Midbrain (tissue), 1 donor: ENCODE measurements around the gene SLC25A25.

Experiments
- DNase-seq: peaks from one replicate; lab custom pipeline; 2025; lab: John Stamatoyannopoulos, UW

The SLC25A25 gene

DNA sequence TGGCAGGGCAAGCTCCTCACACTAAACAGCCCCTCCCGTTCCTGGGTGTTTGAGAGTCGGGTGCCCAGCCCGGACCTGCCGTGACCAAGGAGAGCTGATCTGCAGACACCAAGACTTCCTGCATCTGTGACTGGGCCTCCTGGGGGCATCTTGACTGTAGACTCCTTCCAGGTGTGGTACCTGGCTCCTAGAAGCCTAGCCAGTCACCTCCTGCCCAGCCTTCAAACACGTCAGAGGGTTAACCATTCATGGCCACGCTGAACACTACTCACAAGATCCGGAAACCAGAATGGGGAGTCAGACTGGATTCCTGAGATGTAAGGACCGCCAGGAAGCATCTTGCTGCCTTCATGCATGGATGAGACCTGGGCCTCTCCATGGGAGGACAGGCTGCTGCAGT is 77.5 kb downstream of the SLC25A25 start:
- DNase-seq = no peak

DNA sequence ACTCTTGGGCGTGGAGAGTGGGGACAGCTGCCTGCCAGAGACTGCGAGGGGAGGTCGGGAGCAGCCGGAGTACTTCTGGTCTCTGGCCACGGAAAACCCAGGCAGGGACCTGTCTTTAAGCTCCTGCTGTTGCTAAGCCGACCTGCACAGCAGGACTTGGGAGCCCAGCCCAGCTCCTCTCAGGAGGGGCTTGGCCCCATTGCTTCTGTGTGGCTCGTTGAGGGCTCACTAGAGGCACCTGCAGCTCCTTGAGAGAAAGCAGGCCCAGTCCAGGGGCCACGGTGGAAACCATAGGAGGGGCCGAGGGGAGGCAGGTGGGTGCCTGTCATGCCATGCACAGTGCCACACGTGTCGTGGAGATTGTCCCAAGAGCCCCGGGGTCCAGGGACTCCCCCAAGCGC is 77.9 kb downstream of the SLC25A25 start:
- DNase-seq = no peak

DNA sequence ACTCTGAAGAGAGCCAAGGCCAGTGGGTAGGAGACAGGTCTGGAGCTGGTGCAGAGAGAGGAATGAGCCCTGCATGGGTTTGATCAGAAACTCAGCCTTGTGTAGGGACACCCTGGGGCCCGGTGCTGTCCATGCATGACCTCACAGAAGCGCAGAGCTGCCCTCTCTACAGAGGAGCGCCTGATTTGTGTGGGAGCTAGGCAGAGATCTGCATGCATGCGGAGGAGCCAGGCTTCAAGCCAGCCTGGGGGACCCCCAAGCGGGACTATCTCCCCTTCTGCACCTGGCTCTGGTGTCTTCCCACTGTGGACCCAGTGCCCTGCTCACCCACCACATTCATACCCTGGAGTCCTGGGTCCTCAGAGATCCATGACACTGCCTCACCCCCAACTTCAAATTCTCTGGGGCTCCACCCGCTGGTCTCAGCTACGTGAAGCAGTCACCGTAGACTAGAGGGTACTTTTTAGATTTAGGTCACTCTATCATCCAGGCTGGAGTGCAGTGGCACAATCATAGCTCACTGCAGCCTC is 78.6 kb downstream of the SLC25A25 start:
- no peak for DNase-seq

DNA sequence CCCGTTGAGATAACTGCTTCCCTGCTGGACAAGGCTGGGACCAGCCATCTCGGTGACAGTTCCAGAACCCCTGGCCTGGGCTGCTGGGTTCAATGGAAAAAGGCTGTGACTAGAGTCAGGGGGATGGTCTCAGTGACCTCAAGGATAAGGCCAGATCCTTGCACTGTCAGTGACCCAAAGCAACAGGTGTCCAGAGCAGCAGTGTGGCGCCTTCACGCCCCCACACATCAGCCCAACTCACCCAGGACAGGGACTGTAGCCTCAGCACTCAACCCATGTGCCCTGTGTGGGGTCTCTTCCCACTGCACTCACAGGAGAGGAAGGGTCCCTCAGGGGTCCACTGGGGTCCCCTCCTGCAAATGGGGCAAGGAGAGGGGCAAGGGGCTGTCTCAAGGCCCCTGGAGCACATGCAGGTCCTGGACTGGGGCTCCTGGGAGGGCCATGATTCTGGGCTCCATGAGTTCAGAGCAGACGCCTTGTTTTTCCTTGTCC is 80.5 kb downstream of the SLC25A25 start:
- DNase-seq = no peak

DNA sequence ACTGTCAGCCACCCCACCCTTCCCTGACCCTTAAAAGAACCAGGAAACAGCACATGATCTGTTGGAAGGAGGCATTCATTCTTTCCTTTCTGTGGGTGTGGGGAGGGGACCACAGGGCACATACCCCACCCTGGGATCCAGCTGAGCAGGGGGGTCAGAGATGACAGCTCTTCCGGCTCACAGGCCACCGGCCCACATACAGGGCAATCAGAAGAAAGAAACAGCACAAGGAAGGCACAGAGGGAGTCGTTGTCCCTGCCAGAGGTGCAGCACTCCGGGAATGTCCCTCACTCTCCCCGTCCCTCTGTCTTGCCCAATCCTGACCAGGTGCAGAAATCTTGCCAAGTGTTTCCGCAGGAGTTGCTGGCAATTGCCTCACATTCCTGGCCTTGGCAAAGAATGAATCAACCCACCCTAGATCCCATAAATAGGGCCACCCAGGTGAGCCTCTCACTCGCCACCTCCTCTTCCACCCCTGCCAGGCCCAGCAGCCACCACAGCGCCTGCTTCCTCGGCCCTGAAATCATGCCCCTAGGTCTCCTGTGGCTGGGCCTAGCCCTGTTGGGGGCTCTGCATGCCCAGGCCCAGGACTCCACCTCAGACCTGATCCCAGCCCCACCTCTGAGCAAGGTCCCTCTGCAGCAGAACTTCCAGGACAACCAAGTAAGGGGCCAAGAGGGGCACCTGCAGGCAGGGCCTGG is 81.1 kb downstream of the SLC25A25 start, which contains the start of gene LCN2:
Gene LCN2 (plus strand): TSS at position 453 of the 701 bp plus-strand sequence. CDS start 73 bp downstream, at position 526.
- no peak for DNase-seq

DNA sequence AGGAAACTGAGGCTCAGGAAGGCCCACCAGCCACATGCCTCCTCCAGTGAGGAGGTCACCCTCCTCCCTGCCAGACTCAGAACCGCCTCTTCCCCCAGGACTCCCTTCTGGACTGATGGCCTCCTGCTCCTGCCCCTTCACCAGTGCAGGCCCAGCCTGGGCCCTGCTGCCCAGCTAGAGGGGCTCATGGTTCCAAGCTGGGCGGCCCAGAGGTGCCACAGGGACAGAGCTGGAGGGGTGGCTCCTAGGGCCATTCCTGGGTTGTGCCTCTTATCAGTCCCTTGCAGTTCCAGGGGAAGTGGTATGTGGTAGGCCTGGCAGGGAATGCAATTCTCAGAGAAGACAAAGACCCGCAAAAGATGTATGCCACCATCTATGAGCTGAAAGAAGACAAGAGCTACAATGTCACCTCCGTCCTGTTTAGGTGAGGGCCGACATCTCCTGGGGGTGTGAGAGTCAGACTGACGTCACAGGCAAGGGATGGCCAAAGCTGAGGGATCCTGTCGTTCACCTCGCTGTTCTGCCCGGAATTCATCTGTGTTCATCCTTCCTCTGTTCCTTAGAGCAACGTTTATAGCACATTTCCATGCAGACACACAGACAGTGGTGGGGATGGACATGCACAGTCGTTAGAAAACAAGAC is 82.0 kb downstream of the SLC25A25 start:
- DNase-seq = no peak

DNA sequence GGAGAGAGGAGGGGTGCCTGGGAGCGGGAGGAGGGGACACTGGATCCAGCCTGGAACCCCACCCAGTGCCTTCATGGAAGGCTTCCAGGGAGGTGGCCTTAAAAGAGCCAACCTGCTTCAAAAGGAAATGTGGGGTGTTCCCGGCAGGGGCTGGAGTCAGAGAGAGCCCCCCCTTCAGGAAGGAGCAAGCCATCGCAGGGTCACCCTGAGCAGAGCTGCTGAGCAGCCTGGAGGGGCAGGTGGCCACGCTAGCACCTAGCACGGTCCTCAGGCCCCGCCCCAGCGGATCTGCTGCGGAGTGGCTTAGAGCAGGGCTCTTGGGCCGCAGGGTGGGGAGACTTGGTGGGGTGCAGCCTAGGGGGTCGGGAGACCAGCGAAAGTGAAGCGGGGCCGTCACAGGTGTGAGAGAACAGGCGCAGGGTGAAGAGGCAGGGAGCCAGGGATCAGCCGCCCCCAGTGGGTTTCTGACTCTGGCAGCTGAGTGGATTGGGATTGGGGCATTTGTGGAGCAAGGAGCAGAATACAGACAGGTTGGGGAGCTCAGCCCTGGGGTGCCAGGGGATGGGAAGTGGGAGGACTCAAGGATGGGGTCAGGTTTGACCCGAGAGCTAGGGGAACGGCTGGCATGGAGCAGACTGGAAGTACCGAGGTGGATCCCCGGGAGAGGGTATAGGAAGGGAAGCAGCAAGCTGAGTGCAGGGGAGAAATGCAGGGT is 82.7 kb downstream of the SLC25A25 start:
- DNase-seq = no peak

DNA sequence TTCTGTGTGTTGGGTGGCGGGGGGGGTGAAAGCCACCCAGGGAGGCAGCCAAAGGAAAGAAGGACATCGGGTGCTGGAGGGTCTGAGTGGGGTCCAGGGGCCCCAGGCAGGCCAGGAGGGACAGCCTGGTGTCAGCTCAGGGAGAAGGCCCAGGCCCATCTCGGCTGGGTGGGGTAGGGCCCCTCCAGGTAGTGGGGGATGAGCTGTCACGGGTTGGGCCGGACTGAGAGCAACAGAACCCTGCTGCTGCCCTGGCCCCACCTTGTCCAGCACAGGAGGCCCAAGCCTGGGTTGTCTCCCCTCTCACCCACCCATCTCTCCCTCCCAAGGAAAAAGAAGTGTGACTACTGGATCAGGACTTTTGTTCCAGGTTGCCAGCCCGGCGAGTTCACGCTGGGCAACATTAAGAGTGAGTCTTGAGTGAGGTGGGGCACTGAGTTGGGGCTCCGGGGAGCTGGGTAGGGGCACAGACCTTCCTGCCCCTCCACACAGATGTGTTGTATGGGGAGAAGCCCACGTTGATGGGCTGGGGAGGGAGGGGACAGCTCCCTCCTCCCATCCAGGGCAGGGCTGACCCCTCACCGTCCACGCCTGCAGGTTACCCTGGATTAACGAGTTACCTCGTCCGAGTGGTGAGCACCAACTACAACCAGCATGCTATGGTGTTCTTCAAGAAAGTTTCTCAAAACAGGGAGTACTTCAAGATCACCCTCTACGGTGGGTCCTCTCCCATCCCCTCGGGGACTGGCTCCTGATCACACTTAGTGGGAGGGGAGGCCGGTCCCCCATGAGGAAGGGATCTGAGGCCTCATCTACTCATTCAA is 83.5 kb downstream of the SLC25A25 start:
- DNase-seq = no peak

DNA sequence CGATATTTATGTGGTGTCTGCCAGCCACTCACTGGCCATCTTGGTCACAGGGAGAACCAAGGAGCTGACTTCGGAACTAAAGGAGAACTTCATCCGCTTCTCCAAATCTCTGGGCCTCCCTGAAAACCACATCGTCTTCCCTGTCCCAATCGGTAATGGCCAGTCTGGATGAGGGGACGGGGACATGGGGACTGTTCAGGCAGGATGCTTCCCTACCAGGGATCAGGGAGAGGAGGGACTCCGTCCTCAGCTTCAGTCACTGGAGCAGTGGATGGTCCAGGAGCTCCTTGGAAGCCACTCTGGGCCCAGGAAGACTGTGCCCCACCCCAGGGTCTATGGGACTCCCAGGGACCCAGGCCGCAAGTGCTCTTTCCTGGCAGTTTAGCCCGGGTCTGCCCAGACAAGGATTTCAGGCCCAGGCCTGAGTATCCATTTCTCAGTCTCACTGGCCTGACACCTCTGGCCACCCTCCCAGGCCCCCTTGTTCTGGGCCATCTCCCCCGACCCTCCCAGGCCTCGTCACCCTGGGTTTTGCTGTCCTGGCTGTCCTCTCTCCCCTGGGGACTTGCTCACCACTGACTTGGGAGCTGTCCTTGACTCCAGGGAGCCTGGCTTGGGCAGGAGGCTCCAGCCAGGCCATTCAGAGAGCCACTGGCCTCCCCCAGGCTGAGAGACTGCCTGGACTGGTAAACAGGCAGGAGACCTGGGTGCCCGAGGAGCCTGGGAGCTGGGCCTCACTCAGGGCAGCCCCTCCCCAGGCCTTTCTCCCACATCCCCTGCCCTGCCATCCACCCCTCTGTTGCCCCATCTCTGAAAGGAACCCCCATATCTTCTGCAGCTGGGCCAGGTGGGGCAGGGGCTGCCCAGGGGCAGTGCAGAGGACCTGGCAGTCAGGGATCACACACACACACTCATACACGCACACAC is 84.4 kb downstream of the SLC25A25 start:
- DNase-seq = no peak

DNA sequence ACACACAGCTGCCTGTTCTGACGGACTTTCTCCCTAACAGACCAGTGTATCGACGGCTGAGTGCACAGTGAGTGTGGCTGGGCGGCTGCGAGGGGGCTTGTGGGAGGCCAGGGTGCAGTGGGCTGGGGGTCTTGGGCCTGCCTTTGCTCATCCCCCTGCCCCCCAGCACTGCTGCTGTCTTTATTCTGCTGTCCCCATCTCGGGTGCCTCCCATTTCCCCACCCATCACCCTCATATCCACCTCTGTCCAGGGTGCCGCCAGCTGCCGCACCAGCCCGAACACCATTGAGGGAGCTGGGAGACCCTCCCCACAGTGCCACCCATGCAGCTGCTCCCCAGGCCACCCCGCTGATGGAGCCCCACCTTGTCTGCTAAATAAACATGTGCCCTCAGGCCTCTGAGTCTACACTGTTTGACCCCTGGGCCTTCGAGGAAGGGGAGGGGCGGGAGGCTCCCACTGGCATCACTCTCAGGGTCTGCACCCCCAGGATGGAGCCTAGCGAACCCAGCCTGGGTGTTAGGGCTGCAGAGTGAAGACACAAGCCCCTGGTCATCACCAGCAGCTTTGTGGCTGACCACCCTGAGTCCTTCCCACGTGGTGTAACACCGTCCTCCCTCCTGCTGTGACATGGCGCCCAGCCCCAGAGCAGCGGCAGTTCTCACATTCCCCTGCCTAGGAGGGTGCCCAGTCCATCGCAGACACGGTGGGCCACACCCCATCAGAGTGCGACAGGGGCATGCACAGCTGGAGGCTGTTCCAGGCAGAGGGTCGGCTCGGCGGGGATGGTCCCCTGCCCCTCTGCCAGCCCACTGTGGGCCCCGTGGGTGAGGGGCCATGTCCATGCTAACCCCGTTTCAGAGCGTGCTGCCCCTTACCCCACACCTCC is 85.3 kb downstream of the SLC25A25 start:
- DNase-seq = no peak

DNA sequence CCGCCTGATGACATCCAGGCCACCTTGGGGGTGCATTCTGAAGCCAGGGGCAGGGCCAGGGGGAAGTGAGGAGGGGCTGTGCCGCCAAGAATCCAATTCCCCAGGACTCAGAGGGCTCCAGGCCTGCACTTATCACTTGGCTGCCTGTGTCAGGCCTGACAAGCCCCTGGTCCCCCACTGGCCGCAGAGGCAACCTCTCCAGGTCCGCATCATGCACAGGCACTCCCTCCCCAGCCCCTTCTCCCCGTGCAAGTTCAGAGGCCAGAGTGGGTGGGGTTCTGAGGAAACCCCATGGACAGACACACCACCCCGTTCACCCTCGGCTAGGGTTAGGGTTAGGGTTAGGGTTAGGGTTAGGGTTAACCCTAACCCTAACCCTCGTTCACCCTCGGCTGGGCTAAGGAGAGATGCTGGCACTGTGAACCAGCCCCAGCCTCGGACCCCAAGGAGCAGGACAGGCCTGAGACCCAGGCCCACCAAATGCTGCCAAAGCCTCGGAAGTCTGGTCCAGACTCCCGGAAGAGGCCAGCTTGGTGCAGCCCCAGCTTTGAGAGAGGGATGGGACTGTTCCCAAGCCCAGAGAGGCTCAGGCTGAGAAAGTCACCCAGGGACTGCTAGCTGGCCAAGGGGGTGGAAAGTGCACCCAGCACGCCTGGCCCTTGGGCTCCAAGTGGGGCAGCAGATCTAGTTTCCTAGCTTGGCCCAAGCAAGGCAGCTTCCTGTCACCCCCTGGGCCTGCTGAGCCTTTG is 86.1 kb downstream of the SLC25A25 start:
- no peak for DNase-seq

DNA sequence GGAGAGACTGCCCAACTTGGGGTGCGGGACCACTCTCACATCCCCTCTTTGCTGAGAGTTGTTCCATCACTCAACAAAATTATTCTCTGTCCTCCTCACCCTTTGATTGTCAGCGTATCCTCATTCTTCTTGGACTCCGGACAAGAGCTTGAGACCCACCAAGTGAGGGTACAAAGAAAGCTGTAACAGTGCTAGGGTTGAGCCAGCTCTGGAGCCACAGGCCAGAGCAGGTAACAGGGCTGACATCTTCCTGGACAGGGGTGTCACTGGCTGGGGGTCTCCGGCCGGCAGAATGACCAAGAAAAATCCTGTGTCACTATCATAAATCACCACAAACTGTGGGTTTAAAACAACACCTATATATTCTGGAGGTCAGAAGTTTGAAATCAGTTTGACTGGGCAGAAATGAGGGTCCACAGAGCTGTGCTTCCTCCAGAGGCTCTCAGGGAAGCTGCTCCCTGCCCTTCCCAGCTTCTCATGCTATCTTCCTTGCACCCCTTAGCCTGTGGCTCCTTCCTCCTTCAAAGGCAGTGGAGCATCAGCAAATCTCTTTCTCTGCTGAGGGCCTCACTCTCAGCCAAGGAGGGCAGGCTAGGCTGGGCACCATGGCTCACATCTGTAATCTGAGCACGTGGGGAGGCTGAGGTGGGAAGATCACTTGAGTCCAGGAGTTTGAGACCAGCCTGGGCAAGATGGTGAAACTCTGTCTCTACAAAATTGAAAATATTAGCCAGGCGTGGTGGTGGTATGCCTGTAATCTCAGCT is 87.9 kb downstream of the SLC25A25 start:
- DNase-seq = no peak
